Endothelial cell of umbilical vein (primary cell): ENCODE measurements around the gene NPB. TPM values are rescaled to one million over a fixed set of nuclear protein-coding genes. Genes with fewer than 3 reads are reported as not detected.

ENCODE experiments used
- BruUV-seq: library from RNA; stranded (reverse); fragments of 400-500 nt; replicated peaks from 2 replicates; lab custom pipeline; 2021; lab: Mats Ljungman, UMichigan
- CTCF ChIA-PET: fragments of 300-600, 350-600 bp; sonication (Branson Sonifier 250); formaldehyde crosslinking; loops from one replicate; lab custom pipeline; 2021; ENCODE audit warnings: antibody characterized with exemption, inconsistent platforms; lab: Charles Lee
- POLR2A ChIA-PET: fragments of 300-600, 350-600 bp; sonication (Branson Sonifier 250); formaldehyde crosslinking; loops from one replicate; lab custom pipeline; 2021; ENCODE audit warnings: antibody characterized with exemption, inconsistent platforms; lab: Charles Lee
- DNase-seq: peaks from one replicate; pipeline ENCODE4 v3.0.0-alpha.2; 2011; ENCODE audit warnings: low read depth, low spot score
- FAIRE-seq: peaks from 2 replicates; lab custom pipeline; 2011; peaks lifted over from hg19 to GRCh38; lab: Jason Lieb, UNC
- H2AFZ ChIP-seq: 2 replicates; pipeline ENCODE4 v1.6.0; 2012; ENCODE audit warnings: low read depth, low read length, control low read depth, inconsistent platforms
- H3K27ac ChIP-seq: 2 replicates; pipeline ENCODE4 v1.5.1; 2011; ENCODE audit warnings: low read depth, mild to moderate bottlenecking, control low read depth, low read length, moderate library complexity; ENCODE audit not compliant: insufficient read depth
- H3K27me3 ChIP-seq, 2 experiments: 2 replicates each; pipeline versions ENCODE4 v1.6.0 to v1.6.1; 2011; ENCODE audit warnings: low read length in 2 of 2, mixed read lengths in 1 of 2; ENCODE audit not compliant: control insufficient read depth in 2 of 2, insufficient read depth in 2 of 2
- H3K36me3 ChIP-seq, 2 experiments: 2 replicates in 1 of 2; 3 replicates in 1 of 2; pipeline ENCODE4 v1.5.1; 2011; ENCODE audit warnings: low read length in 2 of 2, mild to moderate bottlenecking in 1 of 2, moderate library complexity in 1 of 2; ENCODE audit not compliant: control insufficient read depth in 2 of 2, insufficient read depth in 2 of 2; ENCODE audit errors: extremely low read depth in 1 of 2
- H3K4me1 ChIP-seq: 3 replicates; pipeline ENCODE4 v1.5.1; 2011; ENCODE audit warnings: mild to moderate bottlenecking, low read length; ENCODE audit not compliant: control insufficient read depth, insufficient read depth; ENCODE audit errors: extremely low read depth
- H3K4me2 ChIP-seq: 2 replicates; pipeline ENCODE4 v1.6.1; 2011; ENCODE audit warnings: low read length, control low read depth, mixed read lengths; ENCODE audit not compliant: insufficient read depth
- H3K4me3 ChIP-seq, 3 experiments: fragments of 200-600 bp in 1 of 3; sonication (generic), shearing (Covaris generic) in 1 of 3; replicated peaks in 1 of 3; 2 replicates each; pipeline ENCODE4 v1.5.1; 2011 to 2016; ENCODE audit warnings: control low read depth in 3 of 3, low read length in 3 of 3, mild to moderate bottlenecking in 2 of 3, inconsistent platforms in 1 of 3, low read depth in 1 of 3, moderate library complexity in 1 of 3; ENCODE audit not compliant: insufficient read depth in 1 of 3
- H3K79me2 ChIP-seq: 2 replicates; pipeline ENCODE4 v1.6.0; 2012; ENCODE audit warnings: low read length, inconsistent platforms; ENCODE audit not compliant: control insufficient read depth, insufficient read depth
- H3K9ac ChIP-seq: replicated peaks from 2 replicates; pipeline ENCODE3; 2011; ENCODE audit warnings: low read length, control low read depth; ENCODE audit not compliant: insufficient read depth; ENCODE audit errors: extremely low read depth
- H3K9me1 ChIP-seq: replicated peaks from 3 replicates; pipeline ENCODE4 v1.6.0; 2011; ENCODE audit warnings: mild to moderate bottlenecking, low read length; ENCODE audit not compliant: control insufficient read depth, insufficient read depth; ENCODE audit errors: extremely low read depth
- H3K9me3 ChIP-seq: replicated peaks from 2 replicates; pipeline ENCODE4 v1.5.1; 2012; ENCODE audit warnings: low read length, inconsistent platforms; ENCODE audit not compliant: control insufficient read depth, insufficient read depth
- H4K20me1 ChIP-seq: replicated peaks from 2 replicates; pipeline ENCODE3; 2011; ENCODE audit warnings: mild to moderate bottlenecking, low read length; ENCODE audit not compliant: control insufficient read depth, insufficient read depth; ENCODE audit errors: extremely low read depth
- CTCF ChIP-seq, 2 donors: IDR thresholded peaks; 1 replicate in 1 of 2; 2 replicates in 1 of 2; pipeline ENCODE4 v1.5.1; 2011; ENCODE audit warnings: low read length in 2 of 2, mild to moderate bottlenecking in 2 of 2, moderate library complexity in 2 of 2, control low read depth in 1 of 2, inconsistent platforms in 1 of 2, low read depth in 1 of 2; ENCODE audit not compliant: insufficient read depth in 1 of 2; ENCODE audit errors: extremely low read depth in 1 of 2
- FOS ChIP-seq: IDR thresholded peaks from 2 replicates; pipeline ENCODE4 v1.6.1; 2011; ENCODE audit warnings: mild to moderate bottlenecking, low read length, moderate library complexity, borderline replicate concordance; ENCODE audit not compliant: insufficient read depth
- GATA2 ChIP-seq: IDR thresholded peaks from 2 replicates; pipeline ENCODE4 v1.7.0; 2011; ENCODE audit warnings: low read depth, mild to moderate bottlenecking, moderate library complexity, mixed read lengths, low read length; ENCODE audit not compliant: insufficient read length, insufficient read depth
- MYC ChIP-seq: IDR thresholded peaks from one replicate; pipeline ENCODE4 v1.6.1; 2011; ENCODE audit warnings: mild to moderate bottlenecking, low read depth, low read length
- POLR2A ChIP-seq: IDR thresholded peaks from 2 replicates; pipeline ENCODE4 v1.6.1; 2012; ENCODE audit warnings: low read depth, mild to moderate bottlenecking, control low read depth, low read length
- POLR2AphosphoS5 ChIP-seq: IDR thresholded peaks from 2 replicates; pipeline ENCODE4 v1.6.1; 2012; ENCODE audit warnings: low read depth, mild to moderate bottlenecking, control low read depth, low read length, moderate library complexity; ENCODE audit not compliant: insufficient read depth
- dilution Hi-C: fragments of 300-500 bp; cut with MboI; formaldehyde crosslinking; loops from one replicate; pipeline ENCODE4 v1.15.0; 2019; ENCODE audit warnings: low sequenced_read_pairs; ENCODE audit not compliant: extremely low pct_ligation_motif_present
- intact Hi-C: fragments of 100-400 bp; cut with micrococcal nuclease; formaldehyde crosslinking; loops from one replicate; pipeline ENCODE4 v1.10.0; 2022
- polyA plus RNA-seq, 4 experiments: library from polyadenylated mRNA; depleted of rRNA in 3 of 4; stranded (reverse) in 3 of 4; unstranded in 1 of 4; fragments of >200 nt; gene quantifications; 2 replicates each; pipeline versions ENCODE4 v1.2.1 to v1.2.3, GENCODE V29; 2011 to 2012; ENCODE audit warnings: missing spikeins in 1 of 4
- total RNA-seq: library from RNA; stranded (reverse); gene quantifications from 2 replicates; pipeline ENCODE4 v1.2.3, GENCODE V29; 2021
- TF ChIP-seq, protein P1 (sequence below): IDR thresholded peaks from 2 replicates; pipeline ENCODE4 v1.6.1; 2011; ENCODE audit not compliant: insufficient read depth, insufficient read length

NPB gene
- total and polyA plus RNA-seq, 2 donors (not counting 3 experiments of a cell fraction or from before 2014, with no cell fraction given) = 0.33 to 0.42 TPM

DNA sequence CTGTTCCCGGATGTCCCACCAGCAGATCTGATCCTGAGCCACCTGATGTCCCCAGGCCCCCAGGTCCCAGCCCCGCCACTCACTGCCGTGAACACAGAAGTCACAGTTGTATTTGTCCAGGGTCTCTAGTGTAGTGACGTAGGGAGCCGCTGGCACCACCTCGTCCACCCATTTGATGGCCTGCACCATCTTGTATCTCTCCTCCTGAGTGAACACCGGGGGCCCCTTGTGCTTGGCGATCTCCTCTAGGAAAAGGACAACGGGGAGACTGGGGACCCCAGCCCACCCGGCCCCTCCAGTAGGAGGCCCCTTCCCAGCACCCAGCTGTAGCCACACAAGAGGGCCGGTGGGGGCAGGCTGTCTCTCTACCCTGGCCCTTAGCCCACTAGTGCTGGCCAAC lies 6.8 kb downstream of the NPB start:
- H3K9me1 ChIP-seq = no peaks in the 10 kb centered on the region
- DNase-seq = no peak
- H3K27me3 ChIP-seq = no peaks in the 10 kb centered on the region
- intact Hi-C loops (no loop called here), dilution Hi-C loops (no loop called here)
- ChIA-PET CTCF (interaction anchor here (1.7 kb wide), 1 partner anchor 14 kb away, joined by 4 read pairs; no protein-coding TSS in a partner anchor), POLR2A (no interaction called here)
- no peaks in the 10 kb centered on the region for H4K20me1 ChIP-seq
- H3K4me1 ChIP-seq = peaks cover 6% of the 10 kb centered on the region
- H3K4me2 ChIP-seq = no peak overlapping the region
- TF ChIP-seq CTCF (IDR thresholded peaks at IDR 0.05; ENCODE audit: extremely low read depth in 1 of 2, insufficient read depth in 1 of 2, low read depth in 1 of 2, low read length in 2 of 2) (no peak), MYC (no peak), GATA2 (no peak), FOS (no peak), POLR2A (no peak), POLR2AphosphoS5 (no peak)
- TF ChIP-seq, protein P1, sequence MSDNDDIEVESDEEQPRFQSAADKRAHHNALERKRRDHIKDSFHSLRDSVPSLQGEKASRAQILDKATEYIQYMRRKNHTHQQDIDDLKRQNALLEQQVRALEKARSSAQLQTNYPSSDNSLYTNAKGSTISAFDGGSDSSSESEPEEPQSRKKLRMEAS = no peak
- no peak for FAIRE-seq
- H3K27ac ChIP-seq = no peak overlapping the region
- peaks cover 7 to 10% of the 10 kb centered on the region in 2 experiments for H3K36me3 ChIP-seq
- no peaks in the 10 kb centered on the region for H3K9me3 ChIP-seq
- no peak overlapping the region for H3K9ac ChIP-seq
- no peak overlapping the region for H3K4me3 ChIP-seq
- H3K79me2 ChIP-seq = no peaks in the 10 kb centered on the region
- no TSS peak for BruUV-seq
- H2AFZ ChIP-seq = no peak overlapping the region
